ENCODE measurements around the gene RMRP. TPM values are rescaled to one million over a fixed set of nuclear protein-coding genes. Genes with fewer than 3 reads are reported as not detected.

Gene RMRP
- total RNA-seq, 1 donor from 2014 or later, result 21,148 TPM

GRCh38 chr9:35686222-35687203 is 28.7 kb upstream of the RMRP start:
- peaks cover 33% of the 10 kb centered on the region for H3K4me1 Mint-ChIP-seq
- H3K27me3 Mint-ChIP-seq (ENCODE audit: low read depth), result no peaks in the 10 kb centered on the region
- peaks cover 32% of the 10 kb centered on the region for H3K36me3 Mint-ChIP-seq
- no peak for TF ChIP-seq CTCF (IDR thresholded peaks at IDR 0.05; ENCODE audit: unreplicated experiment)
- peak overlapping the region; percentile 66 for H3K27ac Mint-ChIP-seq
- peak overlapping the region; percentile 6 for H3K4me3 Mint-ChIP-seq
- no peaks in the 10 kb centered on the region for H3K9me3 Mint-ChIP-seq
- DNase-seq (ENCODE audit: low spot score in 2 of 2, unreplicated experiment in 2 of 2), result no peak

GRCh38 chr9:35685506-35685905 is 27.7 kb upstream of the RMRP start:
- Mint-ChIP-seq H3K9me3 (no peaks in the 10 kb centered on the region), H3K36me3 (peaks cover 32% of the 10 kb centered on the region), H3K27me3 (ENCODE audit: low read depth) (no peaks in the 10 kb centered on the region), H3K4me3 (no peak overlapping the region), H3K27ac (no peak overlapping the region), H3K4me1 (peaks cover 30% of the 10 kb centered on the region)
- no peak for DNase-seq (ENCODE audit: low spot score in 2 of 2, unreplicated experiment in 2 of 2)
- no peak for TF ChIP-seq CTCF (IDR thresholded peaks at IDR 0.05; ENCODE audit: unreplicated experiment)

GRCh38 chr9:35684921-35685320 is 27.1 kb upstream of the RMRP start:
- H3K27ac Mint-ChIP-seq, result no peak overlapping the region
- DNase-seq (ENCODE audit: low spot score in 2 of 2, unreplicated experiment in 2 of 2), result no peak
- H3K4me1 Mint-ChIP-seq, result peaks cover 30% of the 10 kb centered on the region
- no peaks in the 10 kb centered on the region for H3K9me3 Mint-ChIP-seq
- no peak for TF ChIP-seq CTCF (IDR thresholded peaks at IDR 0.05; ENCODE audit: unreplicated experiment)
- H3K27me3 Mint-ChIP-seq (ENCODE audit: low read depth), result no peaks in the 10 kb centered on the region
- no peak overlapping the region for H3K4me3 Mint-ChIP-seq
- peaks cover 32% of the 10 kb centered on the region for H3K36me3 Mint-ChIP-seq

GRCh38 chr9:35683323-35683722 is 25.5 kb upstream of the RMRP start:
- no peak overlapping the region for H3K4me3 Mint-ChIP-seq
- peaks cover 20% of the 10 kb centered on the region for H3K4me1 Mint-ChIP-seq
- H3K27ac Mint-ChIP-seq, result no peak overlapping the region
- no peak for DNase-seq (ENCODE audit: low spot score in 2 of 2, unreplicated experiment in 2 of 2)
- H3K9me3 Mint-ChIP-seq, result no peaks in the 10 kb centered on the region
- peaks cover 32% of the 10 kb centered on the region for H3K36me3 Mint-ChIP-seq
- H3K27me3 Mint-ChIP-seq (ENCODE audit: low read depth), result no peaks in the 10 kb centered on the region
- TF ChIP-seq CTCF (IDR thresholded peaks at IDR 0.05; ENCODE audit: unreplicated experiment), result no peak

GRCh38 chr9:35682520-35683315 is 24.9 kb upstream of the RMRP start:
- Mint-ChIP-seq H3K4me1 (peaks cover 16% of the 10 kb centered on the region), H3K4me3 (no peak overlapping the region), H3K27me3 (ENCODE audit: low read depth) (no peaks in the 10 kb centered on the region), H3K36me3 (peaks cover 32% of the 10 kb centered on the region), H3K9me3 (no peaks in the 10 kb centered on the region), H3K27ac (peak overlapping the region; percentile 16)
- no peak for TF ChIP-seq CTCF (IDR thresholded peaks at IDR 0.05; ENCODE audit: unreplicated experiment)
- DNase-seq (ENCODE audit: low spot score in 2 of 2, unreplicated experiment in 2 of 2), result no peak

All from mesothelial cell of epicardium (in vitro differentiated cells).